ENCODE data around the gene BBS9.

The BBS9 gene

GRCh38 chr7:33307205-33307604 is 177.8 kb downstream of the BBS9 start:
- TF ChIP-seq CTCF (IDR thresholded peaks at IDR 0.05; ENCODE audit: insufficient read depth, low read depth, low read length, missing control alignments): no peak
- no peak overlapping the region for H3K4me3 ChIP-seq (ENCODE audit: low read length)
- DNase-seq (ENCODE audit: low read depth): no peak

GRCh38 chr7:33310546-33310945 is 181.2 kb downstream of the BBS9 start:
- no peak for TF ChIP-seq CTCF (IDR thresholded peaks at IDR 0.05; ENCODE audit: insufficient read depth, low read depth, low read length, missing control alignments)
- peak; percentile 1 for DNase-seq (ENCODE audit: low read depth)
- H3K4me3 ChIP-seq (ENCODE audit: low read length): no peak overlapping the region

GRCh38 chr7:33325754-33326484 is 196.6 kb downstream of the BBS9 start:
- DNase-seq (ENCODE audit: low read depth): no peak
- TF ChIP-seq CTCF (IDR thresholded peaks at IDR 0.05; ENCODE audit: insufficient read depth, low read depth, low read length, missing control alignments): no peak
- no peak overlapping the region for H3K4me3 ChIP-seq (ENCODE audit: low read length)

- TF ChIP-seq CTCF (IDR thresholded peaks at IDR 0.05; ENCODE audit: insufficient read depth, low read depth, low read length, missing control alignments): no peak
- DNase-seq (ENCODE audit: low read depth): no peak
- no peak overlapping the region for H3K4me3 ChIP-seq (ENCODE audit: low read length)
Measured at GRCh38 chr7:33326485-33326848, 197.1 kb downstream of the BBS9 start.

- no peak for DNase-seq (ENCODE audit: low read depth)
- H3K4me3 ChIP-seq (ENCODE audit: low read length): no peak overlapping the region
Measured at GRCh38 chr7:33327427-33327826, 198.1 kb downstream of the BBS9 start.

GRCh38 chr7:33334349-33334748 is 205.0 kb downstream of the BBS9 start:
- peak; percentile 50 for DNase-seq (ENCODE audit: low read depth)
- no peak overlapping the region for H3K4me3 ChIP-seq (ENCODE audit: low read length)
- TF ChIP-seq CTCF (IDR thresholded peaks at IDR 0.05; ENCODE audit: insufficient read depth, low read depth, low read length, missing control alignments): peak; percentile 73

More at GRCh38 chr7:33327427-33327826, 198.1 kb downstream of the BBS9 start:
- TF ChIP-seq CTCF (IDR thresholded peaks at IDR 0.05; ENCODE audit: insufficient read depth, low read depth, low read length, missing control alignments): no peak

- DNase-seq (ENCODE audit: low read depth): no peak
- no peak overlapping the region for H3K4me3 ChIP-seq (ENCODE audit: low read length)
- no peak for TF ChIP-seq CTCF (IDR thresholded peaks at IDR 0.05; ENCODE audit: insufficient read depth, low read depth, low read length, missing control alignments)
Measured at GRCh38 chr7:33336820-33337219, 207.5 kb downstream of the BBS9 start.
